GM23338 (cell line): ENCODE data around the gene COMTD1. TPM values are rescaled to one million over a fixed set of nuclear protein-coding genes. Genes with fewer than 3 reads are reported as not detected.
A peak's percentile ranks its signal among the peaks of the same experiment; 100 is the strongest.

Experiments
- ATAC-seq: fragments of 200-7000 bp; cut with Tn5 transposase; 3 replicates; pipeline ENCODE4 v1.9.1; 2020
- DNase-seq: peaks from one replicate; pipeline ENCODE4 v3.0.0-alpha.2; 2015; ENCODE audit warnings: low spot score
- H2AFZ ChIP-seq: fragments of 200-600 bp; sonication (generic); 2 replicates; pipeline ENCODE4 v1.8.0; 2016; ENCODE audit warnings: antibody characterized with exemption, mild to moderate bottlenecking, moderate library complexity
- H3F3A ChIP-seq: fragments of 200-600 bp; sonication (generic); replicated peaks from 2 replicates; pipeline ENCODE4 v1.8.0; 2017; ENCODE audit warnings: antibody characterized with exemption, mixed run types, low read depth
- H3K27ac ChIP-seq: fragments of 200-600 bp; sonication (generic); 2 replicates; pipeline ENCODE4 v1.6.1; 2016; ENCODE audit warnings: low read depth
- H3K27me3 ChIP-seq: fragments of 200-600 bp; sonication (generic); 2 replicates; pipeline ENCODE4 v1.8.0; 2016; ENCODE audit warnings: mild to moderate bottlenecking, mixed run types, moderate library complexity; ENCODE audit not compliant: insufficient read depth
- H3K36me3 ChIP-seq: fragments of 200-600 bp; sonication (generic); 2 replicates; pipeline ENCODE4 v1.8.0; 2016; ENCODE audit warnings: mild to moderate bottlenecking; ENCODE audit not compliant: insufficient read depth
- H3K4me1 ChIP-seq: fragments of 200-600 bp; sonication (generic); 2 replicates; pipeline ENCODE4 v1.8.0; 2016; ENCODE audit warnings: mild to moderate bottlenecking, moderate library complexity; ENCODE audit not compliant: insufficient read depth
- H3K4me2 ChIP-seq: fragments of 200-600 bp; sonication (generic); 2 replicates; pipeline ENCODE4 v1.7.1; 2017; ENCODE audit warnings: mixed run types
- H3K4me3 ChIP-seq: fragments of 200-600 bp; sonication (generic); 2 replicates; pipeline ENCODE4 v1.6.1; 2016; ENCODE audit warnings: mixed run types
- H3K79me2 ChIP-seq: fragments of 200-600 bp; sonication (generic); replicated peaks from 2 replicates; pipeline ENCODE4 v1.8.0; 2017; ENCODE audit warnings: mild to moderate bottlenecking; ENCODE audit not compliant: insufficient read depth
- H3K9me2 ChIP-seq: fragments of 200-600 bp; sonication (generic); 2 replicates; pipeline ENCODE4 v1.8.0; 2017; ENCODE audit not compliant: insufficient read depth
- H4K20me1 ChIP-seq: fragments of 200-600 bp; sonication (generic); replicated peaks from 2 replicates; pipeline ENCODE4 v1.8.0; 2017; ENCODE audit warnings: mild to moderate bottlenecking; ENCODE audit not compliant: insufficient read depth
- H3K27ac Mint-ChIP-seq: 2 replicates; pipeline ENCODE4 v1.8.0; 2020; ENCODE audit warnings: inconsistent platforms, mild to moderate bottlenecking, moderate library complexity, mixed read lengths
- H3K27me3 Mint-ChIP-seq: 3 replicates; pipeline ENCODE4 v1.8.0; 2022; ENCODE audit warnings: low read depth, mild to moderate bottlenecking, moderate library complexity, mixed read lengths, inconsistent platforms; ENCODE audit not compliant: insufficient read depth, poor library complexity
- H3K36me3 Mint-ChIP-seq: 3 replicates; pipeline ENCODE4 v1.8.0; 2021; ENCODE audit warnings: low read depth, mild to moderate bottlenecking, inconsistent platforms, moderate library complexity, mixed read lengths
- H3K4me1 Mint-ChIP-seq: 3 replicates; pipeline ENCODE4 v1.8.0; 2020; ENCODE audit warnings: mild to moderate bottlenecking, inconsistent platforms, mixed read lengths
- H3K4me3 Mint-ChIP-seq: 3 replicates; pipeline ENCODE4 v1.8.0; 2021; ENCODE audit warnings: moderate library complexity, mild to moderate bottlenecking, inconsistent platforms, mixed read lengths
- H3K9me3 Mint-ChIP-seq: 3 replicates; pipeline ENCODE4 v1.8.0; 2020; ENCODE audit warnings: moderate library complexity, mild to moderate bottlenecking, inconsistent platforms, mixed read lengths
- CREB1 ChIP-seq: fragments of 250-450 bp; sonication (Bioruptor Pico); IDR thresholded peaks from 2 replicates; pipeline ENCODE4 v1.5.0; 2020; ENCODE audit warnings: low read depth, mild to moderate bottlenecking, moderate library complexity
- ETS1 ChIP-seq: IDR thresholded peaks from 2 replicates; pipeline ENCODE4 v1.6.1; 2016; ENCODE audit warnings: antibody characterized with exemption
- EZH2phosphoT487 ChIP-seq: fragments of 200-600 bp; sonication (generic); IDR thresholded peaks from one replicate; pipeline ENCODE4 v1.8.1; 2018; ENCODE audit warnings: antibody characterized with exemption; ENCODE audit not compliant: unreplicated experiment
- NANOG ChIP-seq: IDR thresholded peaks from 2 replicates; pipeline ENCODE4 v1.6.1; 2016; ENCODE audit warnings: antibody characterized with exemption, borderline replicate concordance
- POLR2AphosphoS5 ChIP-seq: IDR thresholded peaks from 2 replicates; pipeline ENCODE4 v1.6.1; 2016; ENCODE audit warnings: antibody characterized with exemption, low read depth
- STAT1 ChIP-seq: IDR thresholded peaks from one replicate; pipeline ENCODE4 v1.6.1; 2016; ENCODE audit warnings: antibody characterized with exemption; ENCODE audit not compliant: unreplicated experiment
- polyA plus RNA-seq: library from polyadenylated mRNA; unstranded; fragments of >200 nt; fragmentation: Nextera tagmentation; extraction: Ambion mirVana; gene quantifications from 2 replicates; pipeline ENCODE4 v1.2.1, GENCODE V29; 2016
- total RNA-seq: library from RNA; depleted of rRNA; stranded (reverse); fragments of >200 nt; shearing (Covaris generic); gene quantifications from 2 replicates; pipeline ENCODE4 v1.2.3, GENCODE V29; 2014

COMTD1 gene
- total and polyA plus RNA-seq, 2 experiments from 2014 or later, result 40.0 to 46.7 TPM

- H3K4me2 ChIP-seq, result peak overlapping the region; percentile 93
- TF ChIP-seq STAT1, result no peak
- TF ChIP-seq CREB1 (CRISPR knock-in tag), result no peak
- no peak for TF ChIP-seq EZH2phosphoT487
- no peak for TF ChIP-seq NANOG
- peak; percentile 76 for TF ChIP-seq POLR2AphosphoS5
- TF ChIP-seq ETS1, result no peak
- H3K27ac Mint-ChIP-seq, result peak overlapping the region; percentile 89
These were observed 1.6 kb downstream of the COMTD1 start for GRCh38 chr10:75234017-75234682.

DNA sequence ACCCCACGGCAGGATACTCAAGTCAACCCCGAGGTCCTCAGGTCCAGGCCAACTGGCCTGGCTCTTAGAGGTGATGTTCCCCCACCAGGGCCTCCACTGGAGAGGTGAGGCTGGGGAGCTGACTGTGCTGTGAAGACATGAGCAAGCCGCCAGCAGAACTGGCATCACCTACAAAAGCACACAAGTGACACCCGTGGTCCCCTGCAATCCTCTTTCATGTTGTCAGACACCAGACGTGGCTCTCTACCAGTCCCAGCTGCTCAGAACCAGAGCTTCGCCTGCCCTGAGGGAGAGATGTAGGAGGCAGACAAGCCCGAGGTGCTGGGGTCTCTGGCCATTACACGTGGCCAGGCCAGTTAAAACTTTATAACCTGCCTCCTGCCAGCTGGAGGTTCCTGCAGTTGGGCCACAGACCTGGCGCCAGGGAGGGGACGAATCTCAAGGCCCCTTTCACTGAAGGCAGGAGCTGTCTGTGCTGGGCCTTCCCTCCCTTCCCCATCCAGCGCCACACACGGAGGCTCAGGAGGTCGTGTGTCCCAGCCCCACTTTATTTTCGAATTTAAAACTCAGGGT lies 2.2 kb downstream of the COMTD1 start:
- Histone ChIP-seq H3K27me3 (no peaks in the 10 kb centered on the region), H3K4me1 (peaks cover 6% of the 10 kb centered on the region; the same call in 1 of the 2 replicates), H3K27ac (peak overlapping the region; percentile 95), H2AFZ (no peak overlapping the region; the same call in 1 of the 2 replicates), H3F3A (peaks cover 42% of the 10 kb centered on the region), H3K79me2 (peaks cover 24% of the 10 kb centered on the region), H3K4me3 (peak overlapping the region; percentile 78), H4K20me1 (peaks cover 14% of the 10 kb centered on the region), H3K9me2 (no peaks in the 10 kb centered on the region), H3K36me3 (peaks cover 25% of the 10 kb centered on the region), H3K4me2 (peak overlapping the region; percentile 75)
- peaks cover 27% of the 10 kb centered on the region for H3K4me1 Mint-ChIP-seq
- no peak for DNase-seq
- H3K27me3 Mint-ChIP-seq, result peaks cover 24% of the 10 kb centered on the region
- ATAC-seq, result peak; percentile 2
- peaks cover 50% of the 10 kb centered on the region for H3K36me3 Mint-ChIP-seq
- peak overlapping the region; percentile 69 for H3K4me3 Mint-ChIP-seq
- H3K27ac Mint-ChIP-seq, result peak overlapping the region; percentile 89
- TF ChIP-seq NANOG, result no peak
- no peaks in the 10 kb centered on the region for H3K9me3 Mint-ChIP-seq

More at GRCh38 chr10:75234017-75234682, 1.6 kb downstream of the COMTD1 start:
- peak; percentile 55 for ATAC-seq
- Histone ChIP-seq H4K20me1 (peaks cover 14% of the 10 kb centered on the region), H3F3A (peaks cover 39% of the 10 kb centered on the region), H3K9me2 (no peaks in the 10 kb centered on the region), H3K27me3 (no peaks in the 10 kb centered on the region), H2AFZ (no peak overlapping the region; the same call in 1 of the 2 replicates), H3K79me2 (peaks cover 18% of the 10 kb centered on the region), H3K4me3 (peak overlapping the region; percentile 78), H3K27ac (peak overlapping the region; percentile 95), H3K4me1 (peaks cover 6% of the 10 kb centered on the region; the same call in 1 of the 2 replicates), H3K36me3 (peaks cover 25% of the 10 kb centered on the region)
- DNase-seq, result peak; percentile 98
- peaks cover 44% of the 10 kb centered on the region for H3K36me3 Mint-ChIP-seq
- H3K27me3 Mint-ChIP-seq, result peaks cover 24% of the 10 kb centered on the region
- peaks cover 23% of the 10 kb centered on the region for H3K4me1 Mint-ChIP-seq
- peak overlapping the region; percentile 69 for H3K4me3 Mint-ChIP-seq
- no peaks in the 10 kb centered on the region for H3K9me3 Mint-ChIP-seq
